OCI-LY1 (cell line): ENCODE measurements around the gene PNLIPRP2.

Experiments used
- H2AFZ ChIP-seq: fragments of 200-600 bp; sonication (generic), shearing (Covaris generic); 2 replicates; pipeline ENCODE4 v1.6.0; 2014; ENCODE audit warnings: antibody characterized with exemption, mild to moderate bottlenecking, low read length
- H3F3A ChIP-seq: fragments of 200-600 bp; sonication (generic), shearing (Covaris generic); 2 replicates; pipeline ENCODE4 v1.6.0; 2014; ENCODE audit warnings: mild to moderate bottlenecking, antibody characterized with exemption, low read length, moderate library complexity; ENCODE audit not compliant: insufficient read depth
- H3K27ac ChIP-seq: fragments of 200-600 bp; sonication (generic); 2 replicates; pipeline ENCODE4 v1.5.1; 2014; ENCODE audit warnings: low read length, mixed run types, mild to moderate bottlenecking, low read depth; ENCODE audit not compliant: poor library complexity, severe bottlenecking
- H3K27me3 ChIP-seq: fragments of 200-600 bp; sonication (generic); 2 replicates; pipeline ENCODE4 v1.6.0; 2014; ENCODE audit warnings: antibody characterized with exemption, mild to moderate bottlenecking, low read length, moderate library complexity; ENCODE audit not compliant: insufficient read depth
- H3K36me3 ChIP-seq: fragments of 200-600 bp; sonication (generic); 2 replicates; pipeline ENCODE4 v1.6.1; 2014; ENCODE audit warnings: mild to moderate bottlenecking, antibody characterized with exemption, low read length, moderate library complexity, mixed read lengths; ENCODE audit not compliant: insufficient read depth
- H3K4me1 ChIP-seq: fragments of 200-600 bp; sonication (generic); 2 replicates; pipeline ENCODE4 v1.5.1; 2014; ENCODE audit warnings: mild to moderate bottlenecking, low read length, moderate library complexity; ENCODE audit not compliant: insufficient read depth, severe bottlenecking
- H3K4me2 ChIP-seq: fragments of 200-600 bp; sonication (generic), shearing (Covaris generic); 2 replicates; pipeline ENCODE4 v1.6.1; 2014; ENCODE audit warnings: low read length
- H3K4me3 ChIP-seq: fragments of 200-600 bp; sonication (generic); 2 replicates; pipeline ENCODE4 v1.5.1; 2014; ENCODE audit warnings: low read length, low read depth, mild to moderate bottlenecking, mixed read lengths; ENCODE audit not compliant: poor library complexity, severe bottlenecking
- H3K79me2 ChIP-seq: fragments of 200-600 bp; shearing (Covaris generic); 2 replicates; pipeline ENCODE4 v1.6.1; 2016; ENCODE audit warnings: mixed run types, low read length, mixed read lengths; ENCODE audit not compliant: insufficient read depth
- H3K9ac ChIP-seq: fragments of 200-600 bp; sonication (generic), shearing (Covaris generic); 2 replicates; pipeline ENCODE4 v1.6.1; 2014; ENCODE audit warnings: mild to moderate bottlenecking, low read length, mixed read lengths
- H3K9me2 ChIP-seq: fragments of 200-600 bp; sonication (generic), shearing (Covaris generic); 2 replicates; pipeline ENCODE4 v1.6.1; 2014; ENCODE audit warnings: low read depth, mild to moderate bottlenecking, low read length, mixed read lengths
- H3K9me3 ChIP-seq: fragments of 200-600 bp; shearing (Covaris generic); 2 replicates; pipeline ENCODE4 v1.6.1; 2014; ENCODE audit warnings: low read length, mixed read lengths
- H4K20me1 ChIP-seq: fragments of 200-600 bp; sonication (generic), shearing (Covaris generic); 2 replicates; pipeline ENCODE4 v1.6.0; 2016; ENCODE audit warnings: mild to moderate bottlenecking, low read length; ENCODE audit not compliant: insufficient read depth
- EZH2 ChIP-seq: fragments of 200-600 bp; sonication (generic), shearing (Covaris generic); IDR thresholded peaks from 2 replicates; pipeline ENCODE4 v1.8.0; 2017; ENCODE audit warnings: borderline replicate concordance, mixed run types, mild to moderate bottlenecking, antibody characterized with exemption, low read length, moderate library complexity, mixed read lengths
- TF ChIP-seq, protein P1 (sequence below): fragments of 200-600 bp; sonication (generic), shearing (Covaris generic); IDR thresholded peaks from 2 replicates; pipeline ENCODE4 v1.5.1; 2017; ENCODE audit warnings: mild to moderate bottlenecking, antibody characterized with exemption, low read length, moderate library complexity, mixed read lengths

The PNLIPRP2 gene

DNA sequence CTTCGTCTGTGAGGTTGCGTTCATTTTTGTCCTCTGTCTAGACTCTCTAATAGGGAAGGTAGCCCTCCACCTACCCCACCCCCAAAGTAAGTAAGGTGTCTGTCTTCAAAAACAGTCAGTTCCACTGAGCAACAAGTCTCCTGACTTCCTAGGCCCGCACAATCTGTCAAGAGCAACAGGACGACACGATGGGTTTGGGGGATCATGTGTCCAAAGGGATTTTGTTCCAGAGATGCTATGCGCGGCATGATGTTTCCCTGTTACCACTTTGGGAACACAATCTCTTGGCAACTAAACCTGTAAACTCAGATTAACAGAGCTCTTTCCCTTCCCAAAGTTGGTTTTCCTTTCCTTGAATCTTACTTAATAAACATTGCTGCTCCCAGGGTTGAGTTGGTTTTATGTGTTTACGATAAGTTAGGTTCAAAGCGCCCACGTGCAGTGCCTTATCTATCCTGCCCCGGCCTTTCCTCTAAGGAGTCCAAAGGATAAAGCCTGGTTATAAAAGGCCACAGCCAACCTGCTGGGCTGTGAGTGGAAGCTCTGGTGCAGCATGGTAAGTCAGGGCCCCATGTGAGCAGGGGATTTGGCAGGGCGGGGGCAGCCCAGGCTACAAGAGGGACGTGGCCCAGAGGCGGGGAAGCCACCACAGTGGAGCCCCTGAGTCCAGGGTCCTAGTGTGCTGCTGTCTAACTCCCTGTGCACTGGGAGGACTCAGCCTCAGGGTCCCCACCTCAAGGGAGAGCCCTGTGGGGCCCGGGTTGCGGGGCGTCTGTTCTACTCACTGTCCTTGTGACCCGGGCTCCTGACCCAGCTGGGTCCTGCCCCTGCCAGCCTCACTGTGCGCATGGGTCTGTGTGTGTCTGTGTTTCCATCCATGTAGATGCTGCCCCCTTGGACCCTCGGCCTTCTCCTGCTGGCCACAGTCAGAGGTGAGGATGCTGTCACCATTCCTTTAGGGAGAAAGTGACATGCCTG, at the start of gene PNLIPRP2:
Gene PNLIPRP2, plus strand, starts transcription at position 531 of the 978 bp plus-strand sequence.
- Histone ChIP-seq H3K27me3 (no peaks in the 10 kb centered on the region), H3K4me2 (no peak within 1 kb of the TSS), H3K9me2 (no peaks in the 10 kb centered on the region), H3K4me1 (no peaks in the 10 kb centered on the region), H3K4me3 (no peak within 1 kb of the TSS), H3K9me3 (no peaks in the 10 kb centered on the region), H3K79me2 (no peaks in the 10 kb centered on the region), H3K27ac (no peak within 1 kb of the TSS), H2AFZ (no peak within 1 kb of the TSS), H3K36me3 (no peaks in the 10 kb centered on the region), H3K9ac (no peak within 1 kb of the TSS), H3F3A (no peaks in the 10 kb centered on the region), H4K20me1 (no peaks in the 10 kb centered on the region)
- TF ChIP-seq EZH2 = no peak
- TF ChIP-seq, protein P1, sequence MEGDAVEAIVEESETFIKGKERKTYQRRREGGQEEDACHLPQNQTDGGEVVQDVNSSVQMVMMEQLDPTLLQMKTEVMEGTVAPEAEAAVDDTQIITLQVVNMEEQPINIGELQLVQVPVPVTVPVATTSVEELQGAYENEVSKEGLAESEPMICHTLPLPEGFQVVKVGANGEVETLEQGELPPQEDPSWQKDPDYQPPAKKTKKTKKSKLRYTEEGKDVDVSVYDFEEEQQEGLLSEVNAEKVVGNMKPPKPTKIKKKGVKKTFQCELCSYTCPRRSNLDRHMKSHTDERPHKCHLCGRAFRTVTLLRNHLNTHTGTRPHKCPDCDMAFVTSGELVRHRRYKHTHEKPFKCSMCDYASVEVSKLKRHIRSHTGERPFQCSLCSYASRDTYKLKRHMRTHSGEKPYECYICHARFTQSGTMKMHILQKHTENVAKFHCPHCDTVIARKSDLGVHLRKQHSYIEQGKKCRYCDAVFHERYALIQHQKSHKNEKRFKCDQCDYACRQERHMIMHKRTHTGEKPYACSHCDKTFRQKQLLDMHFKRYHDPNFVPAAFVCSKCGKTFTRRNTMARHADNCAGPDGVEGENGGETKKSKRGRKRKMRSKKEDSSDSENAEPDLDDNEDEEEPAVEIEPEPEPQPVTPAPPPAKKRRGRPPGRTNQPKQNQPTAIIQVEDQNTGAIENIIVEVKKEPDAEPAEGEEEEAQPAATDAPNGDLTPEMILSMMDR = no peak

- H3K4me1 ChIP-seq = no peaks in the 10 kb centered on the region
- H3K27me3 ChIP-seq = no peaks in the 10 kb centered on the region
- H3K4me3 ChIP-seq = no peak overlapping the region
- no peaks in the 10 kb centered on the region for H4K20me1 ChIP-seq
- H3K27ac ChIP-seq = no peak overlapping the region
- H3K79me2 ChIP-seq = no peaks in the 10 kb centered on the region
- no peaks in the 10 kb centered on the region for H3K9me2 ChIP-seq
- no peaks in the 10 kb centered on the region for H3F3A ChIP-seq
- no peak overlapping the region for H2AFZ ChIP-seq
- no peak overlapping the region for H3K9ac ChIP-seq
- no peaks in the 10 kb centered on the region for H3K36me3 ChIP-seq
- TF ChIP-seq, protein P1 = no peak
- no peak for TF ChIP-seq EZH2
- H3K9me3 ChIP-seq = no peaks in the 10 kb centered on the region
- H3K4me2 ChIP-seq = no peak overlapping the region
Observed at GRCh38 chr10:116574797-116575196, 46.0 kb upstream of the PNLIPRP2 start.

GRCh38 chr10:116587878-116588591, 32.7 kb upstream of the PNLIPRP2 start:
- TF ChIP-seq, protein P1 = no peak
- no peak for TF ChIP-seq EZH2
- Histone ChIP-seq H3K9me2 (no peaks in the 10 kb centered on the region), H3K9me3 (no peaks in the 10 kb centered on the region), H3K79me2 (no peaks in the 10 kb centered on the region), H4K20me1 (no peaks in the 10 kb centered on the region), H3K27ac (no peak overlapping the region), H3F3A (no peaks in the 10 kb centered on the region), H3K9ac (no peak overlapping the region), H3K4me3 (no peak overlapping the region), H3K36me3 (no peaks in the 10 kb centered on the region), H3K4me1 (no peaks in the 10 kb centered on the region), H3K4me2 (no peak overlapping the region), H3K27me3 (no peaks in the 10 kb centered on the region), H2AFZ (no peak overlapping the region)
